ENCODE data around the gene SPAG16.

DNA sequence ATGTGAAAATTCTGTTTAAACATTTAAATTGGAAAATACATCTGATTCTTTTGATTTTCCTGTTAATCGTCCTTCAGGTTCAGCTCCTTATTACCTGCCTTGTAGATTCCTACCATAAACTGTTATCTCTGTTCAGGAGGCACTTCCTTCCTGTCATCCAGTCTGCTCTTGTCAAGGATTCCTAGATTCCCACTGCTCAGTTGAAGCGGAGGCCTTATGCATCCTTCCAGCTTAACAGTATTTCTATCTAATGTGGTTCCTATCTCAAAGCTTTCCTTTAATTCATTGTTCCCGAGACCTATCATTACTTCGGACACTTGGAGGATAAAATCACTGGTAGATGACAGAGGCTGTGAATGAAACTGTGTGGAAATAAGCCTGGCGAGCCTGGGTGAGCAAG, 12.0 kb downstream of the SPAG16 start:
- TF ChIP-seq CTCF (IDR thresholded peaks at IDR 0.05), result no peak
- TF ChIP-seq, protein P1, sequence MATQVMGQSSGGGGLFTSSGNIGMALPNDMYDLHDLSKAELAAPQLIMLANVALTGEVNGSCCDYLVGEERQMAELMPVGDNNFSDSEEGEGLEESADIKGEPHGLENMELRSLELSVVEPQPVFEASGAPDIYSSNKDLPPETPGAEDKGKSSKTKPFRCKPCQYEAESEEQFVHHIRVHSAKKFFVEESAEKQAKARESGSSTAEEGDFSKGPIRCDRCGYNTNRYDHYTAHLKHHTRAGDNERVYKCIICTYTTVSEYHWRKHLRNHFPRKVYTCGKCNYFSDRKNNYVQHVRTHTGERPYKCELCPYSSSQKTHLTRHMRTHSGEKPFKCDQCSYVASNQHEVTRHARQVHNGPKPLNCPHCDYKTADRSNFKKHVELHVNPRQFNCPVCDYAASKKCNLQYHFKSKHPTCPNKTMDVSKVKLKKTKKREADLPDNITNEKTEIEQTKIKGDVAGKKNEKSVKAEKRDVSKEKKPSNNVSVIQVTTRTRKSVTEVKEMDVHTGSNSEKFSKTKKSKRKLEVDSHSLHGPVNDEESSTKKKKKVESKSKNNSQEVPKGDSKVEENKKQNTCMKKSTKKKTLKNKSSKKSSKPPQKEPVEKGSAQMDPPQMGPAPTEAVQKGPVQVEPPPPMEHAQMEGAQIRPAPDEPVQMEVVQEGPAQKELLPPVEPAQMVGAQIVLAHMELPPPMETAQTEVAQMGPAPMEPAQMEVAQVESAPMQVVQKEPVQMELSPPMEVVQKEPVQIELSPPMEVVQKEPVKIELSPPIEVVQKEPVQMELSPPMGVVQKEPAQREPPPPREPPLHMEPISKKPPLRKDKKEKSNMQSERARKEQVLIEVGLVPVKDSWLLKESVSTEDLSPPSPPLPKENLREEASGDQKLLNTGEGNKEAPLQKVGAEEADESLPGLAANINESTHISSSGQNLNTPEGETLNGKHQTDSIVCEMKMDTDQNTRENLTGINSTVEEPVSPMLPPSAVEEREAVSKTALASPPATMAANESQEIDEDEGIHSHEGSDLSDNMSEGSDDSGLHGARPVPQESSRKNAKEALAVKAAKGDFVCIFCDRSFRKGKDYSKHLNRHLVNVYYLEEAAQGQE (IDR thresholded peaks at IDR 0.05; ENCODE audit: insufficient read depth in 1 of 2, low read depth in 2 of 2, low read length in 1 of 2), result no peak

Measured in Panc1 (cell line).